ACC112 (cell line): ENCODE measurements around the gene ASIC4.

ENCODE experiments used
- H2AFZ ChIP-seq: fragments of 200-600 bp; sonication (generic); one replicate; pipeline ENCODE4 v1.6.0; 2017; ENCODE audit warnings: antibody characterized with exemption, low read length; ENCODE audit not compliant: unreplicated experiment
- H3K27ac ChIP-seq: fragments of 200-600 bp; sonication (generic); 2 replicates; pipeline ENCODE4 v1.5.1; 2014; ENCODE audit warnings: low read depth, mild to moderate bottlenecking, antibody characterized with exemption, low read length, moderate library complexity
- H3K27me3 ChIP-seq: fragments of 200-600 bp; sonication (generic); 2 replicates; pipeline ENCODE4 v1.6.1; 2014; ENCODE audit warnings: mild to moderate bottlenecking, antibody characterized with exemption, low read length, moderate library complexity, mixed read lengths; ENCODE audit not compliant: insufficient read depth
- H3K36me3 ChIP-seq: fragments of 200-600 bp; sonication (generic); 2 replicates; pipeline ENCODE4 v1.6.1; 2016; ENCODE audit warnings: mild to moderate bottlenecking, antibody characterized with exemption, low read length, moderate library complexity, mixed read lengths; ENCODE audit not compliant: insufficient read depth
- H3K4me1 ChIP-seq: fragments of 200-600 bp; sonication (generic); one replicate; pipeline ENCODE4 v1.6.1; 2016; ENCODE audit warnings: low read length, mixed read lengths; ENCODE audit not compliant: insufficient read depth, unreplicated experiment, control insufficient read depth
- H3K4me3 ChIP-seq: fragments of 200-600 bp; sonication (generic); 2 replicates; pipeline ENCODE4 v1.5.1; 2014; ENCODE audit warnings: mild to moderate bottlenecking, low read depth, low read length
- H3K79me2 ChIP-seq: fragments of 200-600 bp; sonication (generic); one replicate; pipeline ENCODE4 v1.6.0; 2016; ENCODE audit warnings: low read length; ENCODE audit not compliant: control insufficient read depth, unreplicated experiment, insufficient read depth

The ASIC4 gene

GRCh38 chr2:219540784-219541504 lies 26.7 kb downstream of the ASIC4 start:
- H3K4me1 ChIP-seq = peaks cover 8% of the 10 kb centered on the region

GRCh38 chr2:219541611-219542180 lies 27.4 kb downstream of the ASIC4 start:
- Histone ChIP-seq H3K4me3 (peak overlapping the region; percentile 79), H2AFZ (no peak overlapping the region), H3K4me1 (peaks cover 8% of the 10 kb centered on the region)

More at GRCh38 chr2:219540784-219541504, 26.7 kb downstream of the ASIC4 start:
- Histone ChIP-seq H3K27me3 (no peaks in the 10 kb centered on the region), H2AFZ (no peak overlapping the region), H3K27ac (no peak overlapping the region), H3K79me2 (peaks cover 6% of the 10 kb centered on the region), H3K36me3 (0 out of 2 replicates have a peak, but pooled peaks cover 8% of the 10 kb centered on the region), H3K4me3 (no peak overlapping the region)

GRCh38 chr2:219542931-219543595 lies 28.8 kb downstream of the ASIC4 start:
- Histone ChIP-seq H3K79me2 (peaks cover 6% of the 10 kb centered on the region), H3K36me3 (0 out of 2 replicates have a peak, but pooled peaks cover 8% of the 10 kb centered on the region), H3K4me1 (peaks cover 8% of the 10 kb centered on the region), H3K4me3 (peak overlapping the region; percentile 79), H2AFZ (peak overlapping the region; percentile 58), H3K27me3 (no peaks in the 10 kb centered on the region), H3K27ac (peak overlapping the region; percentile 53)

More at GRCh38 chr2:219541611-219542180, 27.4 kb downstream of the ASIC4 start:
- H3K79me2 ChIP-seq = peaks cover 6% of the 10 kb centered on the region
- 0 out of 2 replicates have a peak, but pooled peaks cover 8% of the 10 kb centered on the region for H3K36me3 ChIP-seq
- no peak overlapping the region for H3K27ac ChIP-seq
- no peaks in the 10 kb centered on the region for H3K27me3 ChIP-seq

GRCh38 chr2:219543596-219544358 lies 29.5 kb downstream of the ASIC4 start, which contains the start of the genes CHPF and TMEM198:
Gene CHPF, minus strand, starts transcription at chr2:219543809. Its CDS starts 271 bp downstream, at chr2:219543538.
Gene TMEM198, plus strand, starts transcription at chr2:219544028. Its CDS starts 700 bp downstream, at chr2:219544728.
- peaks cover 8% of the 10 kb centered on the region for H3K4me1 ChIP-seq

GRCh38 chr2:219544567-219544966 lies 30.3 kb downstream of the ASIC4 start:
- H3K27ac ChIP-seq = no peak overlapping the region
- peaks cover 6% of the 10 kb centered on the region for H3K79me2 ChIP-seq
- H3K36me3 ChIP-seq = 0 out of 2 replicates have a peak, but pooled peaks cover 8% of the 10 kb centered on the region
- H3K4me1 ChIP-seq = peaks cover 8% of the 10 kb centered on the region
- H2AFZ ChIP-seq = peak overlapping the region; percentile 43
- no peaks in the 10 kb centered on the region for H3K27me3 ChIP-seq
- peak overlapping the region; percentile 79 for H3K4me3 ChIP-seq

More at GRCh38 chr2:219543596-219544358, 29.5 kb downstream of the ASIC4 start, which contains the start of the genes CHPF and TMEM198:
- H3K36me3 ChIP-seq = 0 out of 2 replicates have a peak, but pooled peaks cover 8% of the 10 kb centered on the region
- peak within 1 kb of the TSS; percentile 58 for H2AFZ ChIP-seq
- H3K27me3 ChIP-seq = no peaks in the 10 kb centered on the region
- peak within 1 kb of the TSS; percentile 53 for H3K27ac ChIP-seq
- H3K4me3 ChIP-seq = peak within 1 kb of the TSS; percentile 79
- peaks cover 6% of the 10 kb centered on the region for H3K79me2 ChIP-seq

GRCh38 chr2:219545295-219545942 lies 31.1 kb downstream of the ASIC4 start:
- H3K4me3 ChIP-seq = no peak overlapping the region
- no peaks in the 10 kb centered on the region for H3K27me3 ChIP-seq
- peaks cover 8% of the 10 kb centered on the region for H3K4me1 ChIP-seq
- 0 out of 2 replicates have a peak, but pooled peaks cover 8% of the 10 kb centered on the region for H3K36me3 ChIP-seq
- no peak overlapping the region for H3K27ac ChIP-seq
- no peak overlapping the region for H2AFZ ChIP-seq
- H3K79me2 ChIP-seq = peaks cover 6% of the 10 kb centered on the region

- 0 out of 2 replicates have a peak, but pooled peaks cover 5% of the 10 kb centered on the region for H3K36me3 ChIP-seq
- no peaks in the 10 kb centered on the region for H3K27me3 ChIP-seq
- H3K4me3 ChIP-seq = no peak overlapping the region
- peaks cover 6% of the 10 kb centered on the region for H3K79me2 ChIP-seq
- no peak overlapping the region for H2AFZ ChIP-seq
- H3K4me1 ChIP-seq = peaks cover 8% of the 10 kb centered on the region
- no peak overlapping the region for H3K27ac ChIP-seq
Observed at GRCh38 chr2:219545943-219546352, 31.7 kb downstream of the ASIC4 start.

GRCh38 chr2:219547621-219548020 lies 33.3 kb downstream of the ASIC4 start:
- Histone ChIP-seq H3K79me2 (peaks cover 1% of the 10 kb centered on the region), H3K27ac (no peak overlapping the region), H3K4me1 (peaks cover 6% of the 10 kb centered on the region), H3K4me3 (no peak overlapping the region), H2AFZ (no peak overlapping the region), H3K36me3 (no peaks in the 10 kb centered on the region), H3K27me3 (no peaks in the 10 kb centered on the region)

- Histone ChIP-seq H3K27ac (no peak overlapping the region), H3K36me3 (no peaks in the 10 kb centered on the region), H3K4me3 (no peak overlapping the region), H3K27me3 (peaks cover 3% of the 10 kb centered on the region; the same call in 1 of the 2 replicates), H2AFZ (no peak overlapping the region), H3K79me2 (no peaks in the 10 kb centered on the region), H3K4me1 (peaks cover 6% of the 10 kb centered on the region)
Observed at GRCh38 chr2:219548990-219549389, 34.7 kb downstream of the ASIC4 start.
